Adrenal gland (tissue), 12 donors: Measurements from ENCODE around the gene EXOC6B. TPM values are rescaled to one million over a fixed set of nuclear protein-coding genes. Genes with fewer than 3 reads are reported as not detected.

Experiments
- DNase-seq, 7 donors: peaks; one replicate each; pipeline ENCODE4 v3.0.0-alpha.2; 2019 to 2020
- H3K27ac ChIP-seq, 5 donors: fragments of 200-600 bp; sonication (generic) in 4 of 5; 1 replicate in 3 of 5; 2 replicates in 2 of 5; pipeline versions ENCODE4 v1.5.1 to v1.8.0; 2016 to 2020; ENCODE audit warnings: mild to moderate bottlenecking in 1 of 5
- H3K27me3 ChIP-seq: fragments of 200-600 bp; 2 replicates; pipeline ENCODE4 v1.8.0; 2021
- H3K36me3 ChIP-seq, 2 donors: fragments of 200-600 bp; replicated peaks in 1 of 2; 1 replicate in 1 of 2; 2 replicates in 1 of 2; pipeline versions ENCODE4 v1.5.1 to v1.8.0; 2018 to 2022
- H3K4me1 ChIP-seq, 2 donors: fragments of 200-600 bp; replicated peaks in 1 of 2; 1 replicate in 1 of 2; 2 replicates in 1 of 2; pipeline versions ENCODE4 v1.5.1 to v1.8.0; 2018 to 2021
- H3K4me3 ChIP-seq, 4 donors: fragments of 200-600 bp; sonication (generic) in 3 of 4; one replicate each; pipeline ENCODE4 v1.5.1; 2016 to 2018
- H3K9me3 ChIP-seq, 3 donors: fragments of 200-600 bp; sonication (generic) in 1 of 3; replicated peaks in 1 of 3; 1 replicate in 2 of 3; 2 replicates in 1 of 3; pipeline versions ENCODE4 v1.5.1 to v1.8.0; 2016 to 2021
- CTCF ChIP-seq, 6 experiments: fragments of 450-650 bp in 4 of 6; fragments of 200-600 bp in 2 of 6; sonication (generic) in 1 of 6; IDR thresholded peaks; 1 replicate in 5 of 6; 2 replicates in 1 of 6; pipeline versions ENCODE4 v1.5.1 to v1.8.0; 2016 to 2021; ENCODE audit warnings: antibody characterized with exemption in 6 of 6, mild to moderate bottlenecking in 2 of 6, moderate library complexity in 1 of 6
- POLR2A ChIP-seq, 2 donors: fragments of 450-650 bp; IDR thresholded peaks; one replicate each; pipeline ENCODE4 v1.6.1; 2017; ENCODE audit warnings: antibody characterized with exemption in 2 of 2, mild to moderate bottlenecking in 2 of 2, moderate library complexity in 1 of 2
- WGBS, 4 donors: extraction: QIAGEN DNeasy Blood & Tissue Kit in 2 of 4; methylation state at CpG; one replicate each; pipeline versions ENCODE4 v1.1.5 to v1.1.7; 2013 to 2017; 5-methylcytosine and 5-hydroxymethylcytosine counted together
- intact Hi-C, 2 donors: fragments of 100-400 bp; cut with DNase I; formaldehyde crosslinking; loops; one replicate each; pipeline versions ENCODE4 v1.14.1 to v1.15.0; 2022 to 2023
- polyA plus RNA-seq, 3 donors: library from polyadenylated mRNA; stranded (reverse); fragments of 200-250 nt in 2 of 3; fragments of 350-450 nt in 1 of 3; fragmentation: Illumina TruSeq in 1 of 3; extraction: RNeasy Lipid Tissue Mini Kit (QIAGEN cat#74804) in 1 of 3; gene quantifications; one replicate each; pipeline ENCODE4 v1.2.3, GENCODE V29; 2013 to 2014
- total RNA-seq, 9 donors: library from RNA; depleted of rRNA in 4 of 9; stranded (reverse); fragments of >200 nt in 4 of 9; fragments of 120-200 nt in 1 of 9; fragmentation: NEBNext Ultra II Directional in 1 of 9; extraction: Animal tissue kit (Norgen Biotek cat#: 25700) in 1 of 9; gene quantifications; one replicate each; pipeline versions ENCODE4 v1.1.0 to v1.2.4, GENCODE V29; 2013 to 2023
- donor health status: healthy with polysubstance abuse.
- donor health status: Bipolar disorder and iron deficiency.
- donor health status: DM: yes; HTN: yes; CAD: no.
- donor health status: DM: no; HTN: no; CAD: no.
- donor health status: DM: no; HTN: no; CAD: no.
- donor health status: DM: yes; HTN: yes; CAD: no.

EXOC6B gene
- total and polyA plus RNA-seq, 12 donors: 6.0 to 92.6 (median 50.6) TPM

- Histone ChIP-seq H3K27ac (no peak overlapping the region), H3K4me3 (no peak overlapping the region), H3K27me3 (no peaks in the 10 kb centered on the region), H3K9me3 (peaks cover 0 to 6% (median 0%) of the 10 kb centered on the region in 3 donors), H3K4me1 (no peaks in the 10 kb centered on the region), H3K36me3 (no peaks in the 10 kb centered on the region)
- intact Hi-C loops: no loop called here
- 90 to 94% (median 91%) methylated on average over 1 of the region's 1 CpG for WGBS, 4 donors
- no peak for DNase-seq
- TF ChIP-seq CTCF (IDR thresholded peaks at IDR 0.05): no peak
- TF ChIP-seq POLR2A (IDR thresholded peaks at IDR 0.05): no peak
Observed at GRCh38 chr2:72386288-72386687, 439.5 kb downstream of the EXOC6B start.

- intact Hi-C loops: no loop called here
- no peaks in the 10 kb centered on the region for H3K36me3 ChIP-seq
- H3K27ac ChIP-seq: no peak overlapping the region
- H3K27me3 ChIP-seq: no peaks in the 10 kb centered on the region
- H3K4me3 ChIP-seq: no peak overlapping the region
- peaks cover 0 to 9% of the 10 kb centered on the region in 2 donors for H3K4me1 ChIP-seq
- H3K9me3 ChIP-seq: no peaks in the 10 kb centered on the region
- TF ChIP-seq POLR2A (IDR thresholded peaks at IDR 0.05): no peak
- TF ChIP-seq CTCF (IDR thresholded peaks at IDR 0.05): no peak
- WGBS, 4 donors: 65 to 85% (median 71%) methylated on average over 1 of the region's 1 CpG
- no peak for DNase-seq
Observed at GRCh38 chr2:72378753-72379348, 447.0 kb downstream of the EXOC6B start.

- Histone ChIP-seq H3K27me3 (no peaks in the 10 kb centered on the region), H3K4me3 (no peak overlapping the region), H3K4me1 (no peaks in the 10 kb centered on the region), H3K27ac (no peak overlapping the region), H3K36me3 (no peaks in the 10 kb centered on the region), H3K9me3 (no peaks in the 10 kb centered on the region)
- intact Hi-C loops: no loop called here
- 84 to 90% (median 87%) methylated on average over 5 of the region's 5 CpGs for WGBS, 4 donors
- TF ChIP-seq POLR2A (IDR thresholded peaks at IDR 0.05) (no peak), CTCF (IDR thresholded peaks at IDR 0.05) (peak in 2 of 6 experiments; percentile 28 to 42)
- peak in 6 of 7 donors; percentile 40 to 83 (median 72) for DNase-seq
Observed at GRCh38 chr2:72367530-72368225, 458.2 kb downstream of the EXOC6B start.

DNA sequence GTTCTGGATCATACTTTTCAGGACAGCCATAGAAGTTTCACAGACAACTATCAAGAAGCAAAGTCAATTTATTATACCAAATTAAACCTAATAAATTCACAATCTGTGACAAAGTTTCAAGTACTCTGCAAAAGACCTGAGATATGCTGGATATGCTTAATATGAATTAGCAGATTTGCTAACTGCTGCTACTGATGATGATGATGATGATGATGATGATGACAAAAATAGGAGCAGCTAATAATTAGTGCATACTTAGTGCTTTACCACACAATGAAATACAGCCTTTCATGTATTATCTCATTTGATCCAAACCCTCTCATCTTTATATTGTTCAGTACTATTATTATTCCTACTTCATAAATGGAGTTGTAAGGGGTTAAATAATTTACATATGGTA, 462.4 kb downstream of the EXOC6B start:
- intact Hi-C loops: no loop called here
- no peak overlapping the region for H3K27ac ChIP-seq
- no peak for DNase-seq
- no peaks in the 10 kb centered on the region for H3K36me3 ChIP-seq
- H3K4me3 ChIP-seq: no peak overlapping the region
- TF ChIP-seq POLR2A (IDR thresholded peaks at IDR 0.05) (no peak), CTCF (IDR thresholded peaks at IDR 0.05) (no peak)
- no peaks in the 10 kb centered on the region for H3K4me1 ChIP-seq
- no peaks in the 10 kb centered on the region for H3K27me3 ChIP-seq
- H3K9me3 ChIP-seq: no peaks in the 10 kb centered on the region
